HepG2 (cell line): ENCODE results near the gene ITGB5. TPM values are rescaled to one million over a fixed set of nuclear protein-coding genes. Genes with fewer than 3 reads are reported as not detected.

Experiments used
- ATAC-seq: fragments of 200-7000 bp; cut with Tn5 transposase; 3 replicates; pipeline ENCODE4 v1.9.1; 2020; ENCODE audit warnings: mild to moderate bottlenecking, moderate library complexity
- BruUV-seq: library from RNA; stranded (reverse); fragments of 400-500 nt; replicated peaks from 2 replicates; lab custom pipeline; 2021; lab: Mats Ljungman, UMichigan
- CTCF ChIA-PET: fragments of 300-600 bp; formaldehyde crosslinking; extraction: SDS; loops from one replicate; lab custom pipeline; 2021; ENCODE audit warnings: low total read pairs, inconsistent platforms, low intra/inter-chr PET ratio; lab: Yijun Ruan, JAX
- POLR2A ChIA-PET: fragments of 350-600 bp; sonication (Branson Sonifier 250); formaldehyde crosslinking; loops from one replicate; lab custom pipeline; 2020; ENCODE audit warnings: antibody characterized with exemption, inconsistent platforms; lab: Yijun Ruan, JAX
- DNase-seq: peaks from one replicate; pipeline ENCODE4 v3.0.0-alpha.2; 2015; ENCODE audit warnings: low spot score
- FAIRE-seq: peaks from 3 replicates; lab custom pipeline; 2011; peaks lifted over from hg19 to GRCh38; lab: Jason Lieb, UNC
- H2AFZ ChIP-seq: one replicate; pipeline ENCODE4 v1.6.1; 2011; ENCODE audit warnings: low read length, inconsistent platforms
- H3K27ac ChIP-seq: fragments of 300-600 bp; 3 replicates; pipeline ENCODE4 v1.8.0; 2011; ENCODE audit warnings: mixed run types, mild to moderate bottlenecking, mixed read lengths, low read length, inconsistent platforms; ENCODE audit not compliant: insufficient read depth; ENCODE audit errors: extremely low read length
- H3K27me3 ChIP-seq, 2 experiments: fragments of 200-600 bp in 1 of 2; 2 replicates in 1 of 2; 3 replicates in 1 of 2; pipeline versions ENCODE4 v1.6.0 to v1.8.0; 2011; ENCODE audit warnings: low read length in 2 of 2, mild to moderate bottlenecking in 2 of 2, moderate library complexity in 2 of 2, inconsistent platforms in 1 of 2; ENCODE audit not compliant: insufficient read depth in 2 of 2, control insufficient read depth in 1 of 2
- H3K36me3 ChIP-seq, 2 experiments: fragments of 200-600 bp in 1 of 2; replicated peaks in 1 of 2; 2 replicates in 1 of 2; 3 replicates in 1 of 2; pipeline versions ENCODE4 v1.5.1 to v1.8.0; 2011; ENCODE audit warnings: low read length in 2 of 2, inconsistent platforms in 1 of 2; ENCODE audit not compliant: insufficient read depth in 2 of 2, control insufficient read depth in 1 of 2
- H3K4me1 ChIP-seq: 2 replicates; pipeline ENCODE4 v1.5.1; 2012; ENCODE audit warnings: low read length, inconsistent platforms; ENCODE audit not compliant: insufficient read depth
- H3K4me2 ChIP-seq: 2 replicates; pipeline ENCODE4 v1.6.0; 2011; ENCODE audit warnings: low read depth, low read length, inconsistent platforms
- H3K4me3 ChIP-seq, 3 experiments: fragments of 200-600 bp in 1 of 3; sonication (generic), shearing (Covaris generic) in 1 of 3; replicated peaks in 1 of 3; 2 replicates each; pipeline ENCODE4 v1.5.1; 2011 to 2016; ENCODE audit warnings: low read length in 3 of 3, inconsistent platforms in 2 of 3, low read depth in 2 of 3, mild to moderate bottlenecking in 2 of 3, control low read depth in 1 of 3, mixed read lengths in 1 of 3; ENCODE audit not compliant: insufficient read depth in 1 of 3
- H3K79me2 ChIP-seq: one replicate; pipeline ENCODE4 v1.6.1; 2011; ENCODE audit warnings: low read length, inconsistent platforms; ENCODE audit not compliant: insufficient read depth
- H3K9ac ChIP-seq: 2 replicates; pipeline ENCODE4 v1.6.0; 2011; ENCODE audit warnings: mild to moderate bottlenecking, low read depth, low read length, inconsistent platforms; ENCODE audit not compliant: insufficient read depth
- H3K9me3 ChIP-seq: 2 replicates; pipeline ENCODE4 v1.5.1; 2012; ENCODE audit warnings: mild to moderate bottlenecking, low read length
- H4K20me1 ChIP-seq: 2 replicates; pipeline ENCODE4 v1.6.0; 2011; ENCODE audit warnings: inconsistent platforms, mild to moderate bottlenecking, low read length, moderate library complexity; ENCODE audit not compliant: insufficient read depth
- FOXK2 ChIP-seq: fragments of 450-650 bp; IDR thresholded peaks from 2 replicates; pipeline ENCODE4 v1.6.1; 2016
- MLXIP ChIP-seq: sonication (generic); formaldehyde crosslinking; IDR thresholded peaks from 2 replicates; pipeline ENCODE4 v1.9.0; 2021; ENCODE audit warnings: missing genetic modification reagents, borderline replicate concordance
- NCOA5 ChIP-seq: sonication (generic); formaldehyde crosslinking; IDR thresholded peaks from 2 replicates; pipeline ENCODE4 v1.4.0; 2020; ENCODE audit warnings: missing genetic modification reagents
- NR3C1 ChIP-seq: sonication (generic); formaldehyde crosslinking; IDR thresholded peaks from 2 replicates; pipeline ENCODE4 v1.4.0; 2020; ENCODE audit warnings: missing genetic modification reagents
- POGZ ChIP-seq: sonication (generic); formaldehyde crosslinking; IDR thresholded peaks from 2 replicates; pipeline ENCODE4 v1.4.0; 2020; ENCODE audit warnings: mild to moderate bottlenecking, missing genetic modification reagents
- RBAK ChIP-seq: sonication (generic); formaldehyde crosslinking; IDR thresholded peaks from 2 replicates; pipeline ENCODE4 v1.5.1; 2020; ENCODE audit warnings: mild to moderate bottlenecking, missing genetic modification reagents
- ZFYVE20 ChIP-seq: sonication (generic); formaldehyde crosslinking; IDR thresholded peaks from 2 replicates; pipeline ENCODE4 v1.8.0; 2023; ENCODE audit warnings: low read depth, mild to moderate bottlenecking, moderate library complexity, missing genetic modification reagents, borderline replicate concordance
- ZIK1 ChIP-seq: sonication (generic); formaldehyde crosslinking; IDR thresholded peaks from 2 replicates; pipeline ENCODE4 v1.5.0; 2020; ENCODE audit warnings: mild to moderate bottlenecking, low read depth, missing genetic modification reagents, borderline replicate concordance
- ZNF10 ChIP-seq: sonication (generic); formaldehyde crosslinking; IDR thresholded peaks from 2 replicates; pipeline ENCODE4 v1.4.0; 2020; ENCODE audit warnings: mild to moderate bottlenecking, low read depth, missing genetic modification reagents, borderline replicate concordance
- ZNF138 ChIP-seq: sonication (generic); formaldehyde crosslinking; IDR thresholded peaks from 2 replicates; pipeline ENCODE4 v1.5.0; 2020; ENCODE audit warnings: mild to moderate bottlenecking, low read depth, missing genetic modification reagents
- ZNF256 ChIP-seq: sonication (generic); formaldehyde crosslinking; conservative IDR thresholded peaks from 2 replicates; pipeline ENCODE4 v1.4.0; 2020; ENCODE audit warnings: missing genetic modification reagents
- ZNF460 ChIP-seq: sonication (generic); formaldehyde crosslinking; IDR thresholded peaks from 2 replicates; pipeline ENCODE4 v1.5.1; 2020; ENCODE audit warnings: missing genetic modification reagents, mild to moderate bottlenecking, borderline replicate concordance
- ZNF510 ChIP-seq: sonication (generic); formaldehyde crosslinking; IDR thresholded peaks from 2 replicates; pipeline ENCODE4 v1.4.0; 2020; ENCODE audit warnings: low read depth, mild to moderate bottlenecking, missing genetic modification reagents
- ZNF549 ChIP-seq: sonication (generic); formaldehyde crosslinking; IDR thresholded peaks from 2 replicates; pipeline ENCODE4 v1.5.0; 2020; ENCODE audit warnings: missing genetic modification reagents
- ZNF709 ChIP-seq: sonication (generic); formaldehyde crosslinking; IDR thresholded peaks from 2 replicates; pipeline ENCODE4 v1.5.0; 2020; ENCODE audit warnings: mild to moderate bottlenecking, missing genetic modification reagents
- ZNF710 ChIP-seq: sonication (generic); formaldehyde crosslinking; IDR thresholded peaks from 2 replicates; pipeline ENCODE4 v1.5.0; 2020; ENCODE audit warnings: mild to moderate bottlenecking, missing genetic modification reagents, borderline replicate concordance
- WGBS: methylation state at CpG from one replicate; pipeline ENCODE4 v1.1.6; 2017; ENCODE audit warnings: low lambda C conversion rate; 5-methylcytosine and 5-hydroxymethylcytosine counted together
- in situ Hi-C: cut with HindIII; loops from 2 replicates; pipeline ENCODE4 v1.10.0; 2017; ENCODE audit warnings: low pct_unique_long_range_greater_than_20kb; ENCODE audit not compliant: extremely low pct_ligation_motif_present
- intact Hi-C: fragments of 100-400 bp; cut with micrococcal nuclease; formaldehyde crosslinking; loops from one replicate; pipeline ENCODE4 v1.10.0; 2022; ENCODE audit not compliant: unreplicated experiment
- polyA plus RNA-seq, 8 experiments: library from polyadenylated mRNA; depleted of rRNA in 3 of 8; stranded (reverse) in 7 of 8; unstranded in 1 of 8; fragments of >200 nt; fragmentation: Illumina TruSeq in 4 of 8; extraction: Trizol in 4 of 8; gene quantifications; 2 replicates each; pipeline versions ENCODE4 v1.2.1 to v1.2.3, GENCODE V29; 2011 to 2016; ENCODE audit warnings: low read depth in 4 of 8, missing spikeins in 1 of 8, mixed read lengths in 1 of 8; ENCODE audit not compliant: insufficient read depth in 1 of 8
- total RNA-seq, 5 experiments: library from RNA; depleted of rRNA; stranded (reverse); fragments of >200 nt; fragmentation: Illumina TruSeq; extraction: Trizol; gene quantifications; 2 replicates each; pipeline ENCODE4 v1.2.3, GENCODE V29; 2016; ENCODE audit warnings: low read depth in 1 of 5
- TF ChIP-seq, protein P1 (sequence below): sonication (generic); formaldehyde crosslinking; conservative IDR thresholded peaks from 2 replicates; pipeline ENCODE4 v1.8.0; 2022; ENCODE audit warnings: missing genetic modification reagents
- TF ChIP-seq, protein P2 (sequence below): fragments of 450-650 bp; IDR thresholded peaks from 2 replicates; pipeline ENCODE4 v1.6.1; 2017

ITGB5 gene
- total and polyA plus RNA-seq, 2 of the 13 experiments (the other 11 are each of a cell fraction or from before 2014, with no cell fraction given), result 74.1 to 343 TPM

DNA sequence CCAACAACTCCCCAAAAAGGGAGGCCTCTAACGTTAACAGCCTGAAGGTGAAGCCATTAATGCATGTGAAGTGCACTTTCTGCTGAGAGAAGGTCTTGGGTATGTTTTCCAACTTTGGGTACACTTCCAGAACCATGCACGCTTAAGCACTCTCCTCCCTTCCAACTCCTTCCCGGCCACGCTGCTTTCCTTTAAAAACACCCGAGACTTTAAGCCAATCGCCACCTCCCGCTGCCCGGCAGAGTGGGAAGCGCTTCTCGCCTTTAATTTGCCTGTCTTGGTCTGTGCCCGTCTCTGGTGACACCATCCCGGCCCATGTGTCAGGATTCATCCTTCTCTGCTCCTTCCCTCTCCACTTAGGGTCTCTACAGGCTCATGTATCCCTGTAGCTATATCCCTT is 35.3 kb downstream of the ITGB5 start:
- FAIRE-seq, result no peak
- intact Hi-C loops, result no loop called here
- 97% methylated on average over 12 of the region's 12 CpGs for WGBS
- CTCF ChIA-PET, result no interaction called here
- TF ChIP-seq ZNF256 (CRISPR knock-in tag), result no peak
- TF ChIP-seq POGZ (CRISPR knock-in tag), result no peak
- no peak for TF ChIP-seq ZNF138 (CRISPR knock-in tag)
- TF ChIP-seq RBAK, result no peak
- TF ChIP-seq ZFYVE20 (CRISPR knock-in tag), result no peak
- TF ChIP-seq, protein P1, sequence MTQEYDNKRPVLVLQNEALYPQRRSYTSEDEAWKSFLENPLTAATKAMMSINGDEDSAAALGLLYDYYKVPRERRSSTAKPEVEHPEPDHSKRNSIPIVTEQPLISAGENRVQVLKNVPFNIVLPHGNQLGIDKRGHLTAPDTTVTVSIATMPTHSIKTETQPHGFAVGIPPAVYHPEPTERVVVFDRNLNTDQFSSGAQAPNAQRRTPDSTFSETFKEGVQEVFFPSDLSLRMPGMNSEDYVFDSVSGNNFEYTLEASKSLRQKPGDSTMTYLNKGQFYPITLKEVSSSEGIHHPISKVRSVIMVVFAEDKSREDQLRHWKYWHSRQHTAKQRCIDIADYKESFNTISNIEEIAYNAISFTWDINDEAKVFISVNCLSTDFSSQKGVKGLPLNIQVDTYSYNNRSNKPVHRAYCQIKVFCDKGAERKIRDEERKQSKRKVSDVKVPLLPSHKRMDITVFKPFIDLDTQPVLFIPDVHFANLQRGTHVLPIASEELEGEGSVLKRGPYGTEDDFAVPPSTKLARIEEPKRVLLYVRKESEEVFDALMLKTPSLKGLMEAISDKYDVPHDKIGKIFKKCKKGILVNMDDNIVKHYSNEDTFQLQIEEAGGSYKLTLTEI (CRISPR knock-in tag), result no peak
- no peak for TF ChIP-seq ZNF710
- TF ChIP-seq FOXK2, result no peak
- TF ChIP-seq, protein P2, sequence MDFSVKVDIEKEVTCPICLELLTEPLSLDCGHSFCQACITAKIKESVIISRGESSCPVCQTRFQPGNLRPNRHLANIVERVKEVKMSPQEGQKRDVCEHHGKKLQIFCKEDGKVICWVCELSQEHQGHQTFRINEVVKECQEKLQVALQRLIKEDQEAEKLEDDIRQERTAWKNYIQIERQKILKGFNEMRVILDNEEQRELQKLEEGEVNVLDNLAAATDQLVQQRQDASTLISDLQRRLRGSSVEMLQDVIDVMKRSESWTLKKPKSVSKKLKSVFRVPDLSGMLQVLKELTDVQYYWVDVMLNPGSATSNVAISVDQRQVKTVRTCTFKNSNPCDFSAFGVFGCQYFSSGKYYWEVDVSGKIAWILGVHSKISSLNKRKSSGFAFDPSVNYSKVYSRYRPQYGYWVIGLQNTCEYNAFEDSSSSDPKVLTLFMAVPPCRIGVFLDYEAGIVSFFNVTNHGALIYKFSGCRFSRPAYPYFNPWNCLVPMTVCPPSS, result no peak
- TF ChIP-seq NCOA5 (CRISPR knock-in tag), result no peak
- no peak for TF ChIP-seq ZNF460 (CRISPR knock-in tag)
- no peak for TF ChIP-seq NR3C1 (CRISPR knock-in tag)
- no peak for TF ChIP-seq ZNF510 (CRISPR knock-in tag)
- TF ChIP-seq ZNF10 (CRISPR knock-in tag), result no peak
- TF ChIP-seq MLXIP (CRISPR knock-in tag), result no peak
- TF ChIP-seq ZNF549 (CRISPR knock-in tag), result no peak
- no peak for TF ChIP-seq ZIK1 (CRISPR knock-in tag)
- no peak for TF ChIP-seq ZNF709
- POLR2A ChIA-PET, result no interaction called here
- H4K20me1 ChIP-seq, result no peaks in the 10 kb centered on the region
- no peaks in the 10 kb centered on the region for H3K27me3 ChIP-seq
- no peak for DNase-seq
- no peak overlapping the region for H3K27ac ChIP-seq
- no peak; the same call in 2 of the 3 replicates for ATAC-seq
- H3K79me2 ChIP-seq, result peaks cover 1% of the 10 kb centered on the region
- H3K4me1 ChIP-seq, result no peaks in the 10 kb centered on the region
- no peak overlapping the region for H3K4me3 ChIP-seq
- H3K9ac ChIP-seq, result no peak overlapping the region
- H3K36me3 ChIP-seq, result peaks cover 23 to 65% of the 10 kb centered on the region in 2 experiments
- in situ Hi-C loops, result no loop called here
- H2AFZ ChIP-seq, result no peak overlapping the region
- no peaks in the 10 kb centered on the region for H3K9me3 ChIP-seq
- BruUV-seq, result no TSS peak
- H3K4me2 ChIP-seq, result no peak overlapping the region
